ENCODE results near the gene FKBP9.
"Not testable (repeated sequence)": the region's sequence is repeated elsewhere in the genome, so short reads cannot be mapped to it uniquely, and the experiment has no call there.

The FKBP9 gene

GRCh38 chr7:32957326-32958045, at the start of gene FKBP9:
FKBP9 (plus strand) TSS chr7:32957440; CDS start chr7:32957574, 134 bp downstream.
- no peak for DNase-seq (ENCODE audit: low read depth)

- no peak for DNase-seq (ENCODE audit: low read depth)
These were observed 47.0 kb upstream of the FKBP9 start for GRCh38 chr7:32910195-32910594.

- no peak for DNase-seq (ENCODE audit: low read depth)
These were observed 43.1 kb upstream of the FKBP9 start for GRCh38 chr7:32914184-32914583.

- DNase-seq (ENCODE audit: low read depth), result no peak
These were observed 42.2 kb upstream of the FKBP9 start for GRCh38 chr7:32915041-32915536.

GRCh38 chr7:32916006-32916405, 41.2 kb upstream of the FKBP9 start:
- DNase-seq (ENCODE audit: low read depth), result no peak

GRCh38 chr7:32916994-32917393, 40.2 kb upstream of the FKBP9 start:
- DNase-seq (ENCODE audit: low read depth), result not testable (repeated sequence)

- DNase-seq (ENCODE audit: low read depth), result no peak
These were observed 35.3 kb upstream of the FKBP9 start for GRCh38 chr7:32921896-32922295.

GRCh38 chr7:32928785-32929298, 28.4 kb upstream of the FKBP9 start:
- DNase-seq (ENCODE audit: low read depth), result no peak

GRCh38 chr7:32929430-32930143, 27.7 kb upstream of the FKBP9 start:
- no peak for DNase-seq (ENCODE audit: low read depth)

- DNase-seq (ENCODE audit: low read depth), result no peak
These were observed 26.9 kb upstream of the FKBP9 start for GRCh38 chr7:32930378-32930777.

GRCh38 chr7:32935558-32935957, 21.7 kb upstream of the FKBP9 start:
- no peak for DNase-seq (ENCODE audit: low read depth)

GRCh38 chr7:32936689-32937088, 20.6 kb upstream of the FKBP9 start:
- DNase-seq (ENCODE audit: low read depth), result no peak

- DNase-seq (ENCODE audit: low read depth), result no peak
These were observed 19.7 kb upstream of the FKBP9 start for GRCh38 chr7:32937344-32938174.

GRCh38 chr7:32941181-32941580, 16.1 kb upstream of the FKBP9 start:
- DNase-seq (ENCODE audit: low read depth), result no peak

- no peak for DNase-seq (ENCODE audit: low read depth)
These were observed 15.4 kb upstream of the FKBP9 start for GRCh38 chr7:32941681-32942414.

- peak; percentile 69 for DNase-seq (ENCODE audit: low read depth)
These were observed 14.6 kb upstream of the FKBP9 start for GRCh38 chr7:32942415-32943251.

GRCh38 chr7:32943252-32944030, 13.8 kb upstream of the FKBP9 start:
- DNase-seq (ENCODE audit: low read depth), result no peak

- no peak for DNase-seq (ENCODE audit: low read depth)
These were observed 9.7 kb upstream of the FKBP9 start for GRCh38 chr7:32947420-32947983.

GRCh38 chr7:32948202-32948601, 9.0 kb upstream of the FKBP9 start:
- DNase-seq (ENCODE audit: low read depth), result no peak

- no peak for DNase-seq (ENCODE audit: low read depth)
These were observed 4.4 kb upstream of the FKBP9 start for GRCh38 chr7:32952876-32953275.
